Measurements from ENCODE around the gene BAZ1A.
"Not testable (repeated sequence)": the region's sequence is repeated elsewhere in the genome, so short reads cannot be mapped to it uniquely, and the experiment has no call there.

The BAZ1A gene

DNA sequence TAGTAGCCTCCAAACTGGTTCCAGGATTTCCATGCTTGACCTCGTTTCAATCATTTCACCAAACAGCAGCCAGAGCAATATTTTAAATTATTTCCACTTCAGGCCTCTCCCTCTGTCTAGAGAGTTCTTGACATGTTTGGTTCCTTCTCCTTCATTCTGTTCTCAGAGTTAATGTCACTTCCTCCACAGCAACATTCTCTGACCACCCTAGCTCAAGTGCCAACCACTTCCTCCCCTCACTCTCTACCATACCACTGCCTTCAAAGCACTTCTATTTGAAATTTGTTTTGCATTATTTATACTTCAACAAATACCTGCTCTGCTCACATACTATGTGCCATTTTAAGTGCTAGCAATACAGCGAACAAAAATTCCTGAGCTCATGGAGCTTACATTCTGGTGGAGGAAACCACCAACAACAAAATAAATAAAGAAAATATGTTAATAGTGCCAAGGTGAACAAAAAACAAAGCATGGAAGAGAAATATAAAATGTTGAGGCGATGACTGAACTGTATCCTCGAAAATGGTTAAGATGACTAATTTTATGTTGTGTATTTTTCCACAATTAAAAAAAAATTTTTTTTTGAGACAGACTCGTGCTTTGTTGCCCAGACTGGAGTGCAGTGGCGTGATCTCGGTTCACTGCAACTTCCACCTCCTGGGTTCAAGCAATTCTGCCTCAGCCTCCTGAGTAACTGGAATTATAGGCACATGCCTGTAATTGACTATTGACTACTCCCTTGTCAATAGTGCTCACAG, 17.3 kb downstream of the BAZ1A start:
- DNase-seq = no peak

DNA sequence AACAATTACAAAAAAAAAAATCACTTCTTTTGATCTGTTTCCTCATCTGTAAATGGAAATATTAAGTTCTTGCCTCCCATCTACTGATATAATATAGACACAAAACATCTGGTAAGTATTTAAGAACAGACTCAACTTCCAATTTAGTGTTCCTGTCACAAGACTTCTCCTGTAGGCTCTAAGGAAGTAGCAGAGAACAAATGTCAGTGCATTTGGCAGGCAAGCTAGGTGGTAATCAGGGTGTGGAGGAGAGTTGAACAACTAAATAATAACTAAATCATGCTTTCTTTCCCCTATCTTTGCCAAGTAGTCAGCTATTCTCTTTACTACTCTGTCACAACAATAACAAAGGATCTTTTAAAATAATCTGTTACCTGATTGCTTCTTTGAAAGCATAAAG, 22.1 kb downstream of the BAZ1A start:
- no peak for DNase-seq

DNA sequence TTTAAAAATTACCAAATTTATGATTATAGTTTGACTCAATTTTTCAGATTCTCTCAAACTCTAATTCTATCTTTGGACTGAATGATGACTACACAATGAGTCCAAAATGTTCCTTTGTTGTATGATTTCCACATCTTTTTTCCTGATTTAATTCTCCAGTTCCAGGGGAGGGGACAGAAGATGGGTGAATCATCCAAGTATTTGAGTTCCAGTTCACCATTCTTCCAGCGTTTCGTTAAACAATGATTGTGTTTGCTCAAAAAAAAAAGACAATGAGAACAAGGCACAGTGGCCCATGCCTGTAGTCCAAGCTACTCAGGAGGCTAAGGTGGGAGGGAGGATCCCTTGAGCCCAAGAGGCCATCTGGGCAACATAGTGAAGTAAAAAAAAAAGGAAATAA, 23.8 kb downstream of the BAZ1A start:
- DNase-seq = no peak

DNA sequence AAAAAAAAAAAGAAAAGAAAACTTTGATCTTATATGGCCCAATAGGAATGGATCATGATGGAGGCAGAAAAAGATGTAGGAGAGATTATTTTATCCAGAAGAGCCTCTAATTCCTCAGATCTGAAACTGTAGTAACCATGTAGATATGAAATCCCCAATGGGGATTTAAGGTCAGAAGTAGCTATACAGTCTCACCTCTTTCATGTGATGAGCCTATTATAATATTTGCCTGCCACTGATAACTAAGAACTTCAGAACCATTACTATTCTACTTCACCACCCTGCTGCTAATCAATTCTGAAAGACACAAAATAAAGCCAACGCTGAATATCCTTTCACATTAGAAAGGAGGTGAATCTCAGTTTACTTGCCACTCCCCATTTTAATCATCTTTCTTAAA, 29.3 kb downstream of the BAZ1A start:
- no peak for DNase-seq

DNA sequence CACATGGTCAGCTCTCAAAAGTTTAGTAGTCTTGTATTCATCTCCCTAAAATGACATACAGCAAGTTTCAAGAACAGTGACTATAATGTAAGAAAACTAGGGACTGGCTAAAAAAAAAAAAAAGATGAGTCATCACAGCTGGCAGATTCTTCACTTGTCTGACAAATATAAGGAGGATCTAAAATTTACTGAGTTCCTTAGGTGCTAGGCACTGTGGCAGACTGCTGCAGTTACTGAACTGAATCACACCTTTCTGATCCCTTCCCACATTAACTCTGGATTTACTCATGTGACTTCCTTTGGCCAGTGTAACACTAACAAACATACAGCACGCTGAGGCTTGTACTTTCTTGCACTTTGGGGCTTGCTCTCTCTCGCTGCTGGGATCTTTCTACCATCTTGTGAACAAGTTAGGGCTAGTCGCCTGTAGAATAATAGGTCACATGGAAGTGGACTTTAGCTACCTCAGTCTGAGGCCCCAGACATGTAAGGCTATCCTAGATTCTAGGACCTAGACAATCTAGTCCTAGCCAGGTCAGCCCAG, 32.1 kb downstream of the BAZ1A start:
- peak; percentile 10 for DNase-seq

DNA sequence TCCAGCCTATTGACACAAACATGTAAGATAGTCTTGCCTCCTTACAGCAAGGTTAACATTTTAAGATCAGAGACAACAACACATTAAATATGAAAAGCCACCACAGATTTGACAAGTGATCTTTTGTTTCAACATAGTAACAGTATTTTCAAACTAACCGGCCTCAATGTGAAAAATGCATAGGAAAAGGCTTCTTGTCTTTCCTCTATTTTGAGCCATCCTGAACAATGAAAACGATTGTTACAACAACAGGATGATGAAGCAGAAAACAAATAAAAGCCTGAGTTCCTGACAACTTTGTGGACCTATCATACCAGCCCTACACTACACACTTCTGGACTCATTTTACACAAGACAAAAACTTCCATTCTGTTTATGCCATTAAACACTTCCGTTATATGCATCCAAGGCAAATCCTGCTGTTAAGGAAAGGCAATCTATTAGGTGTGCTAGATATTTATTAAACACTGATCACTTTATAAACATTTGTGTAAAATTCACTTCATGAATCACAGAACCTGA, 37.3 kb downstream of the BAZ1A start:
- DNase-seq = no peak

DNA sequence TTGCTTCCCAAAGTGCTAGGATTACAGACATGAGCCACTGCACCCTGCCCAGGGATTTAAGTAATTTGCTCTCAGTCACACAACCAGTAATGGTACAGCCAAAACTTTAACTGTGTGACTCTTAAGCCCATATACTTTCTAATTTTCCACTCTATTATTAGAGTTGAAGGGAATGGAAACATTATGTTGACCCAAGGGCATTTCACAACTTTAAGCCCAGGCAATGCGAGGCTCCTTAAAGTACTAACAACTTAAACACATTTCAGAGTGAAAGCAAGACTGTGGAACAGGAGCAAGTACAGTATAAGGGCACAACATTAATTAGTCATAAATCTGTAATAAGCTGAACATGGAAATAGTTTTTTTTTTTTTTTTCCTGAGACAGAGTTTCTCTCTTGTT, 39.8 kb downstream of the BAZ1A start:
- DNase-seq = no peak

DNA sequence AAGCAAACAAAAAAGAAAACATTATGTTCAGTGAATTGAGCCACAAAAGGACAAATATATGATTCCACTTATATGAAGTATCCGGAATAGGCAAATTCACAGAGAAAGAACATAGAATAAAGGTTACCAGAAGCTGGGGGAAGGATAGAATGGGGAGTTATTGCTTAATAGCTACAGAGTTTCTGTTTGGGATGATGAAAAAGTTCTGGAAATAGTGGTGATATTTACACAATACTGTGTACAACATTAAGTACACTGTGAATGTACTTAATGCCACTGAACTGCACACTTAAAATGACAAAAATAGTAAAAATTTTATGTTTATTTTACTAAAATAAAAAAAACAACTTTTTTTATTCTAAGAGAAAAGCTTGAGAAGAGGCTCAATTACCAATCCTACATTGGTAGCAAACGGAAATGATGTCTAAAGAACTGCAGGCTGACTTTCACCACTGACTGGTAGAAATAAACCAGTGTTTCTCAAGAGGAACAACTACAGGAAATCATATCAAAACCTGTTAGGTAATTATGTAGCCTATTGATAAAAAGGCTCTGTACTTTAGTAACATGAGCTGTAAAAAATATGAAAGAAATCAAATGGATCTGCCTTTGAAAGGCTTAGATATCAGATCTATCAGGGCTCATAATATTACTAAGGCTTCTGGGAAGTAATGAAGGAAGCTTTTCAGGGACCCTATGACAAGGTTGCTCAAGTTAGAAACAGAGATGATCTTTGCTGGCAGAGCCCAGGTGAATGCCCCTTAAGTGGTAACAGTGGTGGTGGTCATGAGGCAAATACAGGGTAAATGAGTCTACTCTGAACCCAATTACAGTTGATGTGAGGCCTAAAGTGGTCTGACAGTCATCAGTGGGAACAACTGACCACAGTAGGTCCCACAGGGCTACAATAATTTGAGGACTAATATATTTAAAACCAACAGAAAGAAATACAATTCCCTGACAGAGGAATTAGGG, 41.3 kb downstream of the BAZ1A start:
- no peak for DNase-seq

DNA sequence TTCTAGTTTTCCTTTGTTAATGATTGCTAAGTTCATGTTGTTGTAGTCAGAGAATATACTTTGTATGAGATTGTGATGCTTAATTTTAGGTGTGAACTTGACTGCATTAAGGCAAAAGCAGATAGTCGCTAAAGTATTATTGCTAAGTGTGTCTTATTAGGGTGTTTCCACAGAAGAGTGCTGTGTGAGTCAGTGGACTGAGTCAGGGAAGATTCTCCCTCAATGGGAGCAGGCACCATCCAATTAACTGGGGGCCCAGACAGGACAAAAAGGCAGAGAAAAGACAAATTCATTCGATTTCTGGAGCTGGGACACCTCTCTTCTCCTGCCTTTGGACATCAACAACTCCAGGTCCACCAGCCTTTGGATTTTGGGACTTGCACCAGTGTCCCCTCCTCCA, 48.5 kb downstream of the BAZ1A start:
- DNase-seq = no peak

DNA sequence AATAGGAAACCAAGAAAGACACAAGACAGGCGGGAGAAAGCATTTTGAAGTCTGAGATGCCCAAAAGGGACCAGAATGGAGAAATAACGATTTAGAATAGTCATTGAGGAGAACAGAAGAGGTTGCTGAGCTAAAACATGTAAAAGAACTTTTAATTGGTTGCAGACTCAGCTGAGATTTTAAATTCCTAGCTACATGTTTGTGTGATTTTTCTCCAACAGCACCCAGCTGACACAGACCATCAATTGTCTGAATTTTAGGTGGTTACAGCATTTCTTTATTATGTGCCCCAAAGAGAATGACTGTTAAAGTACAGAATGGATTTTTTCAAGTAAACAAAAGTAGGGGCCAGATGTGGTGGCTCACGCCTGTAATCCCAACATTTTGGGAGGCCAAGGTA, 50.3 kb downstream of the BAZ1A start:
- DNase-seq = no peak

DNA sequence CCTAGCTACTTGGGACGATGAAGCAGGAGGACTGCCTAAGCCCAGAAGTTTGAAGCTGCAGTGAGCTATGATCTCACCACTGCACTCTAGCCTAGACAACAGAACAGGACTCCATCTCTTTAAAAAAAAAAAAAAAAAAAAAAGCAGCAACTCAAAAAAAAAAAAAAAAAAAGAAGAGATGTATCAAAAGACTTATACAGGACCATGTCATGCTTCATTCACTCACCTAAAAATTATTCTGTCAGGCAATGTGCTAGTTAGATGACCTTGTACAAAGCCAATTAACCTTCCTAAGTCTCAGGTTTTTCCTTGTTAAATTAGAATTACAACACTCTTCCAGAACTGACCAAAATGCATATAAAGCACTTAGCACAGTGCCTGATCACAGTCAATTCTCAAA, 50.9 kb downstream of the BAZ1A start:
- no peak for DNase-seq

DNA sequence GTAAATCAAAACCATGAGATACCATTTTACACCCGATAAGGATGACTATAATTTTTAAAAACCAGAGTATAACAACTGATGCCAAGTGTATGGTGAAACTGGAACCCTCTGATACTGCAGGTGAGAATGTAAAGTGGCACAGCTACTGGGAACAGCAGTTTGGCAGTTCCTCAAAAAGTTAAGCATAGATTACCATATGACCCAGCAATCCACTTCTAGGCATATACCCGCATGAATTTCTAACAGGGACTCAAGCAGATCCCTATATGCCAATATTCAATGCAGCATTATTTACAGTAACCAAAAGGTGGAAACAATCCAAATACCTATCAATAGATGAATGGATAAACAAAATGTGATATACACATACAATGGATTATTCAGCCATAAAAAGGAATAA, 57.4 kb downstream of the BAZ1A start:
- no peak for DNase-seq

DNA sequence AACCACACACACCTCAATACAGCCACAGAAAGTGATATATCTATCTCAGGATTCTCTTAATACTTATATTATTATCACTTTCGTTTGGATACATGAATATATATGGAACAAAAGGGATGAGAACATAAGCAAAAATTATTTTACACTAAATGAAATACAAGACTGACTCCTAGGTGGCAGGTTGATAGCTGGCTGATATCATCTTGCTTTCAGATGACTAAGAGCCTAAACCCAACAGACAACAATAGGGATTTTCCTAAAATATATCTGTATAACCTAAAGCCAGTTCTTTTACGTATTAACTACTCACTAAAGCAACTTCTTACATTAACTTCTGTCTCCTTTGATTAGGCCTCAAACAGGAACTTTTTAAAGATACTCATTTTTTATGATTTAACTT, 65.1 kb downstream of the BAZ1A start:
- DNase-seq = no peak

DNA sequence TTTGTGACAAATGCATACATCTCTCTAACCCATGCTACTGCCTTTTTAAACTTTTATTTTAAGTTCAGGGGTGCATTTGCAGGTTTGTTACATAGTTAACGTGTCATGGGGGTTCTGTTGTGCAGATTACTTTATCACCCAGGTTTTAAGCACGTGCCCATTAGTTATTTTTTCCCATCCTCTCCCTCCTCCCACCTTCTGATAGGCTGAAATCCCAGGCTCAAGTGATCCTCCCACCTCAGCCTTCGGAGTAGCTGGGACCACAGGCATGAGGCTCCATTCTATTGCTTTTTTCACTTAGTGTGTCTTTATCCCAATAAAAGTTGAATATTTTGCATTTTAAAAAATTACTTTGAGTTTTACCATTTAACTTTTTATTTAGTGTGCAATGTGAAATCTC, 68.9 kb downstream of the BAZ1A start:
- DNase-seq = no peak

DNA sequence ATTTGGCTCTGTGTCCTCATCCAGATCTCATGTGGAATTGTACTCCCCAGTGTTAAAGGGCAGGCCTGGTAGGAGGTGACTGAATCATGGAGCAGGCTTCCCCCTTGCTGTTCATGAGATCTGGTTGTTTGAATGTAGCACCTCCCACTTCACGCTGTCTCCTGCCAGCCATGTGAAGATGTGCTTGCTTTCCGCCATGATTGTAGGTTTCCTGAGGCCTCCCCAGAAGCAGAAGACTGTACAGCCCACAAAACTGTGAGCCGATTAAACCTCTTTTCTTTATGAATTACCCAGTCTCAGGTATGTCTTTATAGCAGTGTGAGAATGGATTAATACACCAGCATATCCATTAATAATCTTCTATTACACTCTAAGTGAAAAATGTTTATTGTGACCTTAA, 70.2 kb downstream of the BAZ1A start:
- DNase-seq = no peak

DNA sequence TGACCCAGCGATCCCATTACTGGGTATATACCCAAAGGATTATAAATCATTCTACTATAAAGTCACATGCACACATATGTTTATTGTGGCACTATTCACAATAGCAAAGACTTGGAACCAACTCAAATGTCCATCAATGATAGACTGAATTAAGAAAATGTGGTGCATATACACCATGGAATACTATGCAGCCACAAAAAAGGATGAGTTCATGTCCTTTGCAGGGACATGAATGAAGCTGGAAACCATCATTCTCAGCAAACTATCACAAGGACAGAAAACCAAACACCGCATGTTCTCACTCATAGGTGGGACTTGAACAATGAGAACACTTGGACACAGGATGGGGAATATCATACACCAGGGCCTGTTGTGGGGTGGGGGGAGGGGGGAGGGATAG, 76.3 kb downstream of the BAZ1A start:
- DNase-seq = not testable (repeated sequence)

DNA sequence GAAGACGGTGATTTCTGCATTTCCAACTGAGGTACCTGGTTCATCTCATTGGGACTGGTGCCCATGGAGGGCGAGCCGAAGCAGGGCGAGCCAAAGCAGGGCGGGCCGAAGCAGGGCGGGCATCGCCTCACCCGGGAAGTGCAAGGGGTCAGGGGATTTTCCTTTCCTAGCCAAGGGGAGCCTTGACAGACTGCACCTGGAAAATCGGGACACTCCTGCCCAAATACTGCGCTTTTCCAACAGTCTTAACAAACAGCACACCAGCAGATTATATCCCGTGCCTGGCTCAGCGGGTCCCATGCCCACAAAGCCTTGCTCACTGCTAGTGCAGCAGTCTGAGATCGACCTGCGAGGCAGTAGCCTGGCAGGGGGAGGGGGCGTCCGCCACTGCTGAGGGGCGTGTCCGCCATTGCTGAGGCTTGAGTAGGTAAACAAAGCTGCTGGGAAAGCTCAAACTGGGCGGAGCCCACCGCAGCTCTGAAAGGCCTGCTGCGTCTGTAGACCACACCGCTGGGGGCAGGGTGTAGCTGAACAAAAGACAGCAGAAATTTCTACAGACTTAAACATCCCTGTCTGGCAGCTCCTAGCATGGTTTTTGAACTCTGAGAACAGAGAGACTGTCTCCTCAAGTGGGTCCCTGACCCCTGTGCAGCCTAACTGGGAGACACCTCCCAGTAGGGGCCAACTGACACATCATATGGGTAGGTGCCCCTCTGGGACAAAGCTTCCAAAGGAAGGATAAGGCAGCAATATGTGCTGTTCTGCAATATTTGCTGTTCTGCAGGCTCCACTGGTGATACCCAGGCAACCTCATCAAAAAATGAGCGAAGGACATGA, 77.2 kb downstream of the BAZ1A start:
- no peak for DNase-seq

DNA sequence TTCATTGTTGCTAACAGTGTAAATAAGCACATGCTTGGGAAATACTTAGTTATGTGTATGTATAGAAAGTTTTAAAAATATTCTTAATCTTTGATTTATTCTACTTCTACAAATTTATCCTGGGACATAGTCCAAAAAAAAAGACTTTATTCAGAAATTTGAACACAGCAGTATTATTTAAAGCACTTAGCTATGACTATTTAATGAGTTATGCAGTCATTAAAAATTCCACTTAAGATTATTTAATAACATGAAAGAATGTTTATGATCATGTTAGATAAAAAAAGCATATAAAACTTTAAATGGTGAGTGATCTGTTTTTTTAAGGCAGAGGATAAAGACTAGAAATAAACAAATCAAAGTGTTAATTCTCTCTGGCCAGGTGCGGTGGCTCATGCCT, 78.3 kb downstream of the BAZ1A start:
- DNase-seq = no peak

DNA sequence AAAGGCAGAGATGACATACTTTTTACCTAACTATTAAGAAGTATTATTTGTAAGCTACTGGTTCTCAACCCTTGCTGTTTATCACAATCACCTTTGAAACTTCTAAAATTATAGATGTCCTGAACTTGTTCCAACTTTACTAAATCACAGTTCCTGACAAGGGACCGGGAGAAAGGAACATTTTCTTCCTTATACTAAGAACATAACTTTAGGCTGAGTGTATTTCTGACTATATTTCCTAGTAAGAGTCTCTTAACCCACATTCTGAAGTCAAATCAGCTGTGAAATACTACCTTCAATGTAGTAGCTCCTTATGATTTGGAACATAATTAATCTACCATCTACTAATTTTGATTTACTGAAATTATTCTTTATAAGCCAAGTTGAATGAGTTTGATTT, 80.2 kb downstream of the BAZ1A start:
- DNase-seq = no peak

DNA sequence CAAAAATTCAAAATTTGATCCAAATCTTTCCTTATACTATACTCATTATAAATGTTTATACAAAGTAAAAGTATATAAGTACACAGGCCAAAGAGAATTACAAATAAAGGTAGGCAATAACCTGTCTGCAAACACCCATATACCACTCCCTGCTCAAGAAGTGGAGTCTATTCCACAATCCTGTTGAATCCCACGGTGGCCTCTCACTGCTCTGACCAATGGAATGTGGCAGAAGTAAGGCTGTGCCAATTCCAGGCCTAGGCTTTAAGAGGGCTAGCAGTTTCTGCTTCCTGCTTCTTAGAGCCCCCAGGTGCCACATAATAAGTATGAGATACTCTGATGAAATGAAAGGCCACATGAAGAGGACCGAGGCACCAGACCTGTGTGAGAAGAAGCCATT, 80.9 kb downstream of the BAZ1A start:
- no peak for DNase-seq

DNA sequence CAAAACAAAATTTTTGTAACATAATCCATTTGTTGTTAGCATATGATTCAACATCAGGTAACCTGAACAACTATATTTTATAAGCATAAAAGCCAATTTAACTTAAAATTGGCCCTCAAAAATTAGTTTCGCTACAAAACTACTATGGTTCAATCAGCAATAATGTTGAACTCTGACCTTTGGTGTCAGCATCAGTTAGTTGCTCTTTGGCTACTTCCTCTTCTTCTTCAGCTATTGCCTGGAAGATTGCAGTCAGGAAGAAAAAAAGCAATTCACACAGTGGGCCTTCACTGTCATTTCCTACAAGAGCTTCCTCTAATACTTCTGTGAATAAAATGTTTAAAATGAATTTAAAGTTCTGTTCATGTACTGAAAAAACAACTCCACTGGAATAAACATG, 82.6 kb downstream of the BAZ1A start:
- DNase-seq = no peak

DNA sequence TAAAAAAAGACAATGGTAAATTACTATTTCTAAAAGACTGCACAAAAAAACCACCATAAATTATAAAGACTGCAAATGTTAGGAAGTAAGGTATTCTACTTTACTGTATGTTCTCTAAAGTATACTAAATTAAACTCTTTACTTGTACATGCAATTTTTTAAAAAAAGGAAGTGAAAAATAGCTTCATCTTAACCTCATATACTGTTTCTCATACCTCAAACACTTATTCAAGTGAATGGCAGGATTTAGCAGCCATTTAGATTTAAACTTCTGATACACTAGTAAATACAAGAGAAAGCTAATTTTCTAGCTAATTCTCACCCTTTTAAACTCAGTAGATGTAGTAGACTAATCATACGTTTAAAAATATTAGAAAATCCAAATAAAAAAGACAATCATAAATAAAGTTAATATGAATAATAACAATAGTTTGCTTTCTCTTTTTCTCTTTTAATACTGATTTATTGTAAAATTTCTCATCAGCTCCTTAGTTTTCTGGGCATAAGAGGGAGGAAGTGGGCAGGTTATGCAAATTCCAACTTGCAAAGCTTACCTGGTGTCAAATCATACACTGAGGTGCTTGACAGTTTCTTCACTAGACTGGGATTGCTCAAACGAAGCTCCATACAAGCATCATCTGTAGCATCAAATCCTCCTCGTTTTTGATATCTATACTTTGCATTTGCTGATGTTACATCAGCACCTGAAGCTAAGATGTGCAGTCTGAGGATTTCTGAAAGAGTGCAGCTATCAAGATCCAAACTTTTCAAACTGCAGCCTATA, 89.7 kb downstream of the BAZ1A start:
- no peak for DNase-seq
